Urinary bladder (tissue), 4 donors: ENCODE data around the gene CTIF. TPM values are rescaled to one million over a fixed set of nuclear protein-coding genes. Genes with fewer than 3 reads are reported as not detected.
"Not testable (repeated sequence)": the region's sequence is repeated elsewhere in the genome, so short reads cannot be mapped to it uniquely, and the experiment has no call there.

ENCODE experiments used
- DNase-seq: peaks from one replicate; pipeline ENCODE4 v3.0.0-alpha.2; 2015; ENCODE audit errors: extremely low spot score
- H3K27ac ChIP-seq: one replicate; pipeline ENCODE4 v1.5.1; 2013; ENCODE audit warnings: low read depth, mild to moderate bottlenecking, moderate library complexity
- H3K36me3 ChIP-seq: one replicate; pipeline ENCODE4 v1.6.1; 2013; ENCODE audit warnings: mild to moderate bottlenecking, moderate library complexity; ENCODE audit not compliant: insufficient read depth
- H3K4me1 ChIP-seq: one replicate; pipeline ENCODE4 v1.6.1; 2013; ENCODE audit warnings: mild to moderate bottlenecking, moderate library complexity; ENCODE audit not compliant: insufficient read depth
- H3K4me3 ChIP-seq: one replicate; pipeline ENCODE4 v1.5.1; 2013; ENCODE audit warnings: low read depth, low read length
- WGBS: extraction: QIAGEN DNeasy Blood & Tissue Kit; methylation state at CpG from one replicate; pipeline ENCODE4 v1.1.7; 2013; 5-methylcytosine and 5-hydroxymethylcytosine counted together
- polyA plus RNA-seq: library from polyadenylated mRNA; stranded (reverse); fragments of 200-250 nt; gene quantifications from one replicate; pipeline ENCODE4 v1.2.3, GENCODE V29; 2013
- total RNA-seq: library from RNA; depleted of rRNA; stranded (reverse); fragments of >200 nt; gene quantifications from one replicate; pipeline ENCODE4 v1.2.3, GENCODE V29; 2014
- donor health status: healthy with polysubstance abuse.
- donor health status: healthy.

The CTIF gene
- total and polyA plus RNA-seq, 2 donors: 26.6 to 50.3 TPM

DNA sequence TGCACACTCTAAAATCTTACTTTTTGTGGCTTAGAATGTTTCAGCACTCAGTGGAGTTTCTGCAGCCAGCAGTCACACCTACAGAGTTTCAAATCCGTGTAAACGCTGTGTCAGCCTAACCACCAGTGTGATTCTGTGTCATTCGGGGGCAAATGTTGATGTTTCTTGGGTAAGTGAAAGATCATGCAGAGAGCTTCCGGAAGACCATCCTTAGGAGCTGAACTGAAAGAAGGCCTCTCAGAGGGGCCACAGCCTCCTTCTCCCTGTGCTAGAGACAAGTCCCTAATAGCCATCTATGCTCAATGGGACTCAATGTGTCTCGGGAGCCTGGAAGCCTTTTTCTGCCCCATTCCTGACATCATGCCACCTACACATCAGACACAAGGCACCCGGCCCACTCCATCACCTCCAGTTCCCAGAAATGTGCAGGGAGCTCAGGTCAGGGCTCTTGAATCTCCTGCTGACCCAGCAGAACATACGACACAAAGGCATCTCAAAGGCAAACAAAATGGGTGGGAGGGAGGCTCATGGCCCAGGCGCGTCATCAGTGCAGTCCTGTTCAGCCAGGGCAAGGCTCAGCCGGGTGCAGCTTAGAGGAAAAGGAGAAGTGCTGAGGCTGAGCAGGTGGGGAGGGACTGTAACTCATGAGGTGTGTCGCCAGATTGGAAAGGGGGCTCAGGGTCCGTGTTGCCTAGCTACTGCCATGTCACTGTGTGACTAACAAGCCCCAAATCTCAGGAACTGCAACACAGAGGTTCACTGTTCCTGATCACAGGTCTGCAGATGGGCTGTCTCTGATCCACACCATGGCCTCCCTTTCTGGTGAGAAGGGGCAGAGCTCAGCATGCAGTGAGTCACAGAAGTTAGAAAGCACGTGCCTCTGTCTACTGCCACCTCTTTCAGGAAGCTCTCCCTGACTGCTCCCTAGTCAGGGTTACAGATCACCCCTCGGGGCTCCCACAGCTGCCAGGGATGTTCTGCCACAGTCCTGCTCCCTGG, 329.9 kb downstream of the CTIF start:
- Histone ChIP-seq H3K4me3 (no peak overlapping the region), H3K4me1 (no peaks in the 10 kb centered on the region), H3K27ac (no peak overlapping the region), H3K36me3 (no peaks in the 10 kb centered on the region)
- no peak for DNase-seq
- 73% methylated on average over 14 of the region's 14 CpGs for WGBS

DNA sequence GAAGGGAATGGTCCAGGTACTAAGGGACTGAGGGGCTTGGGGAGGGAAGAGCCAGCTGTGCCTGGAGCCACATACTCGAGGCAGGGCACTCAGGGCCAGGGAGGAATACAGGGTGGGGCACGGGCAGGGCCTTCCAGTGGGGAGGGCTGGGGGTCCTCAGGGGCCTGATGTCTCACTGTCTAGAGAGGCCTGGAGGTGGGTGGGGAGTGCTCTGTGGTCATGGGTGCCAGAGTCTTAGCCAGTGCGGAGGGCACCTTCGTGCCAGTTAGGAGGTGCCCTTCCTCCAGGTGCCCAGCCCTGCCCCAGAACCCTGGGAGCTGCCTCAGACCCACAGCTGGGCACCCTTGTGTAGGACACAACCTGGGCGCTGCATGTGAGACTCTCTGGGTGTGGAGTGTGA, 330.8 kb downstream of the CTIF start:
- DNase-seq: no peak
- H3K4me3 ChIP-seq: no peak overlapping the region
- no peaks in the 10 kb centered on the region for H3K4me1 ChIP-seq
- no peaks in the 10 kb centered on the region for H3K36me3 ChIP-seq
- H3K27ac ChIP-seq: no peak overlapping the region
- 85% methylated on average over 5 of the region's 5 CpGs for WGBS

DNA sequence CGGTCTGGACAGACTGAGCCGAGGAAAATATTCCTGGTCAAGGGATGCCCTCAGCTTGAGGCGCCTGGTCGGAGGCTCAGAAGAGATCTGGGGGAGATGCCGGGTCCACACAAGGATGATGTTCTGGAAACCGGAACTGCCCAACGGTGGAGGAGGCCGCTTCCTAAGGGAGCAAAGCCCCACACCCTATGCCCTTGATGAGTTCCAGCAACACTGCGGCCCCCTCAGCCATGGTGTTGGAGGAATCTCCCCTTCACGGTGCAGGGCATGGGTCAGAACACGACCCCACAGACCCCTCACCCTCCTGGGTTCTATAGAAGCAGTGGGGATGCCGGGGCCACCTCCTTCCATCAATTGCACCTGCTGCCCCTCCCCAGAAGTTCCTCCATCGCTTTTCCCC, 332.1 kb downstream of the CTIF start:
- not testable (repeated sequence) for H3K27ac ChIP-seq, H3K36me3 ChIP-seq, H3K4me3 ChIP-seq, H3K4me1 ChIP-seq, DNase-seq
- 92% methylated on average over 13 of the region's 13 CpGs for WGBS

GRCh38 chr18:48871391-48872166, 332.7 kb downstream of the CTIF start:
- no peak for DNase-seq
- Histone ChIP-seq H3K4me1 (no peaks in the 10 kb centered on the region), H3K4me3 (no peak overlapping the region), H3K27ac (no peak overlapping the region), H3K36me3 (no peaks in the 10 kb centered on the region)
- WGBS: 94% methylated on average over 23 of the region's 23 CpGs

GRCh38 chr18:48872234-48873145, 333.7 kb downstream of the CTIF start:
- Histone ChIP-seq H3K36me3 (no peaks in the 10 kb centered on the region), H3K4me1 (no peaks in the 10 kb centered on the region), H3K4me3 (no peak overlapping the region), H3K27ac (no peak overlapping the region)
- WGBS: 88% methylated on average over 20 of the region's 20 CpGs
- DNase-seq: no peak

DNA sequence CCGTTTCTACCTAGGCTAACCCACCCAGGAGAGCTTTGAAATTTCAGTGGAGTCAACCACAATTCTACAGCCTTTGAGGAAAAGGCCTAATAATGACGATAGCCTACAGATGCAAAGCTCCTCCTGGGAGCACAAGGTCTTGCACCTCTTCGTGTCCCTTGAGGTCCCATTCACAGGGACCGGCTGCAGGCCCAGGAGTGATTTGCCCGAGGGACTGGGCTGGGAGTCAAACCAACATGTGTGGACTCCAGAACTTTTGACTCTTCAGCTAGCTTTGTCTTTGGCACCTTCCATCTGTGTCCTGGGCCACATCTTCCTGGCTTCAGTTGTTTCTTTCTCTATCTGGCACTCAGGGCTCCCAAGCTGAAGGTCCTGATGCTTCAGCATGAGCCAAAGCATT, 335.4 kb downstream of the CTIF start:
- WGBS: 91% methylated on average over 5 of the region's 5 CpGs
- Histone ChIP-seq H3K4me1 (no peaks in the 10 kb centered on the region), H3K36me3 (no peaks in the 10 kb centered on the region), H3K27ac (no peak overlapping the region), H3K4me3 (no peak overlapping the region)
- DNase-seq: no peak

DNA sequence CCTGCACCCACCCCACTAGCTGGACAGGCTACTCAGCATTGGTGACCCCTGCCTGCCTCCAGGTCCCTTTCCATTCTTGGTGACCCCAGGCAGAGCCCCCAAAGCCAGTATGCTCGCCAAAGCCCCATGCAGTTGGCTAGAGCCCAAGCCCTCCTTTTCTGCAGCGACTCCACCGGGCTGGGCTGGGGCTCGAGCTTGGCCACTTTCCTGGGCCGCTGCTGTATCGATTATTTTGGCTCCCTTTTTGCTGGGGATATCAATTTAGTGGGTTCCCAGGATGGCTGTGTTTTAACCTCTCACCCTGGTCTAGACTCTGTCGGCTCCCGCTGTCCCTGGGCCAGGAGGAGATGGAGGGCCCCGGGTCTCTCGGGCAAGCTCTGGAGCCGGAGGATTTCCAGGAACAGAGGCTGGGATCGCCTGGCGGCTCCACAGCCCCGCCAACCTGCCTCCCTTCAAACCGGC, 335.9 kb downstream of the CTIF start:
- Histone ChIP-seq H3K4me1 (no peaks in the 10 kb centered on the region), H3K36me3 (no peaks in the 10 kb centered on the region), H3K4me3 (no peak overlapping the region), H3K27ac (no peak overlapping the region)
- WGBS: 87% methylated on average over 15 of the region's 15 CpGs
- DNase-seq: no peak

- WGBS: 95% methylated on average over 18 of the region's 18 CpGs
- Histone ChIP-seq H3K4me3 (no peak overlapping the region), H3K27ac (no peak overlapping the region), H3K36me3 (no peaks in the 10 kb centered on the region), H3K4me1 (no peaks in the 10 kb centered on the region)
- DNase-seq: no peak
Measured at GRCh38 chr18:48875314-48875941, 336.6 kb downstream of the CTIF start.

GRCh38 chr18:48875942-48876511, 337.2 kb downstream of the CTIF start:
- no peaks in the 10 kb centered on the region for H3K4me1 ChIP-seq
- no peak overlapping the region for H3K27ac ChIP-seq
- no peaks in the 10 kb centered on the region for H3K36me3 ChIP-seq
- no peak for DNase-seq
- no peak overlapping the region for H3K4me3 ChIP-seq
- 76% methylated on average over 15 of the region's 15 CpGs for WGBS

- WGBS: 94% methylated on average over 6 of the region's 6 CpGs
- no peak for DNase-seq
- Histone ChIP-seq H3K36me3 (no peaks in the 10 kb centered on the region), H3K4me1 (no peaks in the 10 kb centered on the region), H3K4me3 (no peak overlapping the region), H3K27ac (no peak overlapping the region)
Measured at GRCh38 chr18:48876590-48876989, 337.8 kb downstream of the CTIF start.

DNA sequence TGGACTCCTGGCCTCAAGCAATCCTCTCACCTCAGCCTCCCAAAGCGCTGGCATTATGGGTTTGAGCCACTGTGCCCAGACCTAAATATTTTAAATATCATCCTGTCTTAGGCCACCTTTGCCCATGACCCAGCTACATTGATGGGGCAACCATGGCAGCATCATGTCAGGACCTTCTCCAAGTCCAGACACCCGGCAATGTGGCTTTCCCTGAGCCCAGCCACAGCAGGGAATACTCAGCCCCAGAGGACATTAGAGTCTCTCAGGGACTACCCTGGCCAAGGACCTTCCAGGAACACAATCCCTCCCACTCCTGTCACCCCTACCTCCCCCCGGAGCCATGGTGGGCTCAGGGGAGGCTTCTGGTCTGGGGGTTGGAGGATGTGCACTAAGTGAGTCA, 339.1 kb downstream of the CTIF start:
- DNase-seq: no peak
- WGBS: 83% methylated on average over 3 of the region's 3 CpGs

DNA sequence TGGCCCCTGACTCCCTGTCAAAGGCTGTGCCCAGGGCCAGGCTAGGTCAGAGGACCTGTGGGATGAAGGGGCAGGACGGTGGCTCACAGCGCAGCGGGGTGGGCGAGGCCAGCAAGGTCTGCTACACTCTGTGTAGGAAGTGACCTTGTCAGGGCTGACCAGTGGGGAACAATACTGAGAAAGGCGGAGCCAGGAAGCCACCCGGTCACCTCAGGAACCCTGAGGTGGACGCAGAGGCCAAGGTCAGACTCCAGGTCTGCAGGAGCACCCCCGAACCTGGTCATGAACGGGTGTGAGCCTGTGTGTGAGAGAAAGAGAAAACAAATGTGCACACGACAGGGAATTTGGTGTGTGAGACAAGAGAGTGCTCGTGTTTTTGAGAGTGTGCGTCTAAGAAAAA, 339.6 kb downstream of the CTIF start:
- no peak overlapping the region for H3K27ac ChIP-seq
- 74% methylated on average over 12 of the region's 12 CpGs for WGBS

More for the DNA sequence above, 339.1 kb downstream of the CTIF start:
- Histone ChIP-seq H3K27ac (no peak overlapping the region), H3K4me3 (no peak overlapping the region), H3K36me3 (no peaks in the 10 kb centered on the region), H3K4me1 (no peaks in the 10 kb centered on the region)

More for the DNA sequence above, 339.6 kb downstream of the CTIF start:
- Histone ChIP-seq H3K4me3 (no peak overlapping the region), H3K4me1 (no peaks in the 10 kb centered on the region), H3K36me3 (no peaks in the 10 kb centered on the region)
- no peak for DNase-seq
